Hematopoietic multipotent progenitor cell treated with erythropoietin and hydrocortisone succinate and interleukin-3 and kit ligand, for 15 days (in vitro differentiated cells): ENCODE results near the gene CTXND1.

Source experiments
- DNase-seq: peaks from one replicate; pipeline ENCODE4 v3.0.0-alpha.2; 2015; ENCODE audit warnings: low spot score

The CTXND1 gene

DNA sequence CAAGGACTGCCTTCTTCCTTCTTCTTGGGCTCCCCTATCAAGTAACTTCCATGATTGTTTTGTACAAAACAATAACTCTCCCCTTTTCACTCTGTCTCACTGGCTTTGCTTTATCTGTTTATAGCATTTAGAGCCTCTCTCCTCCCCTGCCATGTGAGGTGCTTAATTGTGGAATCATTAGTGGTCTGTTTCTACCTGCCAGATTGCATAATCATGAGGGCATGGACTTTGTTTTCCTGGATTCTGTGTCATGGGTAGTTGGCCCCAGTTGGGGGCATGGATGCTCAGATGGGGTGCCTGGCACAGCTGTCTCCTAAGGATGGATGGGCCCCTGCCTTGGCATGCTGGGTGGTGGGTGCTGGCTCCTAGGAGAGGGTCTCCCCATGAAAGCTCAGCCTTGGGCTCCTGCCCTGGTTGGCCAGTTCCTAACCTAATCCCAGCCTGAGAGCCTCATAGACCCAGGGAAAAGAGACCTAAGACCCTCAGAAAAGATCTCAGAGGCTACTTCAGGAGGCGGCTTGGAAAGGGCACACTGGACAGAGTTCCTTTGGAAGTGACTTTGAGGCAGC, 8.0 kb upstream of the CTXND1 start:
- no peak for DNase-seq

DNA sequence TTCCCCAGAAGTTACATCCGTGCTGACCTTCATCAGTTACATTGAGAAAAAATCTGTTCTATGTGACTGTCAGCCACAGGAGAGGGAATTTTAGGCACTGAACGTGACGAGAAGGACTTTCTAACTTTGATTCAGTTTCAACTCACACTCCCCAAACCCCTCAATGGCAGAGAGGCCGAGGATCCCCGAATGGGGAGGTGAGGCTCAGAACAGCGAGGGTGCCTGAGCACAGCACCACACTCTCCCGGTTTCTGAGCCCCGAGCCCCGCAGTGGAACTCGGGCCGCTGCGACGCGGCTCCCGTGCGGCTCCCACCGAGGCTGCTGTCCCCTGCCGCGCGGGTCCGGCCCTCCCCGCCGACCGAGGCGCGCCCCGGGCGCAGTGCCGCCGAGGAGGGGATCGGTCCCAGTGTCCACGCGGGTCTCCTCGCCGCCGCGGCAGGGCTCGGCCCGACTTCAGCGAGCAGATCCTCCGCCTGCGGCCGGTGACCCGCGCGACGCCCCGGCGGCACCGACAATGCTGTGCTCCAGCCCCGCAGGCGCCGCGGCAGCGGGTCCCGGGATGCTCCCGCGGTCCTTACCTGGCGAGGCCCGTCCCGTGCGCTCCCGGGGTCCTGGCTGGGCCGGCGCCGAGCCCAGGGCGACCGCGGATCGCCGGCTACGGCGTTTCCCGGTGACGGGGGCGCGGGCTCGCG, 439 bp downstream of the CTXND1 start:
- no peak for DNase-seq

- no peak for DNase-seq
Measured at GRCh38 chr15:80250614-80251427, 1.2 kb downstream of the CTXND1 start.

- DNase-seq = no peak
Measured at GRCh38 chr15:80249973-80250372, 2.0 kb downstream of the CTXND1 start.

DNA sequence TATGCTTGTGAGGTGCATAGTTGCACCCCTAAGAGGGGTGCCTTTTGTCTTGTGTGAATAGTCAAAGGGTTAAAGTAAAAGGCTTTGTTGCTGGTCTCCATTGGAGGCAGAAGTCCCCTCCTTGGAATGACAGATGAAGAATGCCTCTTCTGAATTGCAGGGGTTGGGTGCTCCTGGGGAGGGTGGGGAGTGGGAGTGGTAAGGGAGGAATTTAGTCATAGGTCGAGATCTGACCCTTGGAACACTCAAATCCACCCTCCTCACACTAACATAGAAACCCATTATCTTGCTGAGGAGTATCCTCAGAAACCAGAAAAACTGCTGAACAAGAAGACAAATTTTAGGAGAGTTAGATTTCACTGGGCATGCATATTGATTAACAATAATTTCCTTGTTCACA, 4.7 kb downstream of the CTXND1 start:
- no peak for DNase-seq

- DNase-seq = no peak
Measured at GRCh38 chr15:80246425-80246894, 5.6 kb downstream of the CTXND1 start.

- DNase-seq = no peak
Measured at GRCh38 chr15:80242802-80243201, 9.2 kb downstream of the CTXND1 start.

GRCh38 chr15:80242132-80242769, 9.8 kb downstream of the CTXND1 start:
- DNase-seq = peak; percentile 15

DNA sequence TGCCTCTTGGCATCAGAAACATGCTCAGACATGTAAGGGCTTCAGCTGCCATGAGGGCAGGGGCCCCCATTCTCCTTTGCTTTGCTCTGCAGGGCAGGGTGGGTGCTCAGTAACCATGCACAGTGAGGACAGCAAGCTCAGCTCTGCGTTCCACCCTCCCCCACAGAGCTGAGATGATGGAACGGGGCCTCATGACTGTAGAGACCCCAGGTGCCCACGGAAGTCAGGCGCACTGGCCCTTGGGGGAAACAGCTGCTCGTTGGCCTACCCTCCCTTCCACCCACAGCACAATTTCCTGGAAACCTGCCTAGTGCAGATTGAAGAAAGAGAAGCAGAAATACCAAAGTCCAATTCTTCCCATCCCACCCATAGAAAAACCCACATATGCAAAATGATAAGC, 10.5 kb downstream of the CTXND1 start:
- no peak for DNase-seq

DNA sequence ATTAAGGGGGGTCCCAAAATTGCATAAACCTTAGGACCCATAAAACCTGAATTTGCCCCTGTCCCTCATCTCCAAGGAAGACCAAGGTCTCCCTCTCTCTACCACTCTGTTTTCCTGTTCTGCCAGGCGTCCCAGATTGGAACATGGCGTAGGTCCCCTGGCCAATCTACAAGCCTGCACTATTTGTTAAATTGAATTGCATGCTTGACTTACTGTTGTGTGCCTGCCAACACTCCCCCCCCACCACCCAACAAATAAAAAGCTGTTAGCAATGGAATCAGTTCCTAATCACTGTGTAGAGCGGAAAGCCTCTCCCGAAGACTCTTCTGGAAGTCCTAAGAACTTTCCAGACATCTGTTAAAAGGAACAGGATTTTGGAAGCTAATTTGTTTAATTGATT, 11.7 kb downstream of the CTXND1 start:
- DNase-seq = no peak

GRCh38 chr15:80234883-80235282, 17.1 kb downstream of the CTXND1 start:
- DNase-seq = peak; percentile 46

GRCh38 chr15:80233581-80233980, 18.4 kb downstream of the CTXND1 start:
- no peak for DNase-seq

DNA sequence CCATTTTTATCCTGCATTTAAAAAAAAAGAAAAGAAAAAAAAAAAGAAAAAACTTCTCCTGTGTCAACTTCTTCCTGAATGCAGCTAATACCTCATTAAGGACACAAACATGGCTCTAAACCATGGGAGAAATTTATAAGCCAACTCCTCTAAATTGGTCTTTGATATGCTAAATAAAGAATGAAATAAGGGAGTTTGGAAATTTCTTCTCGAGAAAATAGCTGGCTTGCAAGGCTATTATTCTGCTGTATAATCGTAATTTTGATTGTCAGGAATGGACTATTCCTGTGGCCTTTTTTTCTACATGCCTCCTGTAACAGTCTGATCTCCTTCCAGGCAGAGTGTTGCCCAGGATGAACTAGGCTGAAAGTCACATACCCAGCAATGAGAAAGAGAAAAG, 20.6 kb downstream of the CTXND1 start:
- no peak for DNase-seq

DNA sequence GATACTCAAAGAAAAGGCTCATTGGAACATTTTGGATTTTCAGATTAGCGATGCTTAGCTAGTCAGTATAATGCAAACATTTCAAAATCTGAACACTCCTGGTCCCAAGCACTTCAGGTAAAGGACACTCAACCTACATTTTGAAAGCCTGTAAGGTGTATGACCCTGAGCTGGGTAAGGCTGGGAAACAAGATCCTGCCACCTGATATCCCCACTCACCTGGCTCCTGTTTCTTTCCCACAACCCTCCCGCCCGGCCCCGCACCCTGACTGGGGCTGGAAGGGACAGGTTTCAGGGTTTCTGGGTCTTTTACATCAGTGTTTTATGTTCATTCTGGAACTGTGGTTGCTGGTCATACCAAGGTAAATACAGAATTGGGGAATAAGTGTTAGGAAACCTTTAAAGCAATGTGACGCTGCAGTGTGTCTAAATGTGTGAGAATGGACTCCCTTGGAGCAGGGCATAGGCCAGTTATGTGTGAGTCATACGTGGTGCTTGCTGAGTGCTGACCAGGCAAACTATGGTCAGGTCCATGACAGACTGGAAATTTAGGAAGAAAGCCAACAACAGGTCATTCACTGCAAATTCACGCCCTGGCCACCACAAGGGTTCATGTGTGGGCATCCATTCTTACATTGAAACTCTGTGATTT, 22.9 kb downstream of the CTXND1 start:
- no peak for DNase-seq

DNA sequence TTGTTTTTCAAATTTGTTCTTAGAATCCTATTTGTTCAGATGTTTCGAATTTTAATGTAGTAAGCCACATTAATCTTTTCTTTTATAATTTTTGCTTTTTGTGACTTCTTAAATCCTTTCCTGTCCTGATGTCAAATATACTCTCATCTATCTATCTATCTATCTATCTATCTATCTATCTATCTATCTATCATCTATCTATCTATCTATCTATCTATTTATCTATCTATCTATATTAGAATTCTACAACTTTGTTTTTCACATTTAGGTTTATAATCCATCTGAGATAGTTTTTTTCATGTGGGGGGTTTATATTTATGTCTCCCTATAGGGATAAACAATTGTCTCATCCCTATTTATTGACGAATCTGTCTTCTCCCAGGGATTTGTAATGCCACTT, 32.1 kb downstream of the CTXND1 start:
- DNase-seq = no peak

DNA sequence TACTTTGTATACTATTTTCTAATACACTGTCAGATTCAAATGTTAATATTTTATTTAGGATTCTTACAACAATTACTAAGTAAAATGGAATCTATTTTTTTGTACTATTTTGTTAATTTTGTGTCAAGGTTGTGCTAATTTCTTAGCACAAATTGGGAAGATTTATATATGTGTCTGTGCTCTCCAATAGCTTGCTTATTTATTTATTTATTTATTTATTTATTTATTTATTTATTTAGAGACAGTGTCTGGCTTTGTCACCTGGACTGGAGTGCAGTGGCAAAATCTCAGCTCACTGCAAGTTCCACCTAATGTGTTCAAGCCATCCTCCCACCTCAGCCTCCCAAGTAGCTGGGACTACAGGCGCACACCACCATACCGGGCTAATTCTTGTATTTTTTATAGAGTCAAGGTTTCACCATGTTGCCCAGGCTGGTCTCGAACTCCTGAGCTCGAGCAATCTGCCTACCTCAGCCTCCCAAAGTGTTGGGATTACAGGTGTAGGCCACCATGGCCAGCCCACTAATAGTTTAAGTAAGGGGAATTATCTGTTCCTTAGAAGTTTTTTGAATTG, 34.6 kb downstream of the CTXND1 start:
- no peak for DNase-seq

DNA sequence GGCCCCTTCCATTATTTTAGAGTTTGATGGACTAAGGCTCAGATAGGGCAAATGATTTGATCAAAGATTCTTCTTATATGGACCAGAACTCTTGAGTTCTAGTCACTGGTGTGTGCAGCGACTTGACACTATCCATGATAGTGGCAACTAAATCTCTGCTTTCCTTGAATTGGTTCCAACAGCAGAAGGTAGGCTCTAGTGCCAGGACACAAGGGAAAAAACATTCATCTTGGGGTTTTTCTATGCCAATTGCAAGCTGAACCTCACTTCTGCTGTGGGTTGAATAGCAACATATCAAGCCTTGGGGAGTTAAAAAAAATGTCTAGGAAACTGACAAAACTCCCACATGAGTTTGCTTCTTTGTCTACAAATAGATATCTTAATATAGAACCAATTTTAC, 35.1 kb downstream of the CTXND1 start:
- DNase-seq = no peak

DNA sequence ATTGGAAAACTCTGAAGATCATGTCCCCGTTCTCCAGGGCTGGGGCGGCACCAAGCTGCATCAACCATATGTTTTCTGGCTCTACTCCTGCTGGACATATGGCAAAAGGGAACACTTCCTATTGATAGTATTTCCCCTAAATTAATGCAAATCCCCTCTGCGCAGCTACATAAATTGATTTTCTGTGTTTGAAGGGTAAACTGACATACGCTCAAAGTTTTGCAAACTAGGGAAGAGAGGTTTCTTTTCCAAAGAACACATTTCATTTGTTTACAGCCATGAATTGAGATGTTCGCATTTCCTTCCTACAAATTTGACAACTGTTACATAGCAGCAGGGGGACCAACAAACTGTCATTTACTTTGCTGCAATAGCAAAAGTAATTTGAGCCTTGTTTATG, 35.9 kb downstream of the CTXND1 start:
- DNase-seq = no peak

DNA sequence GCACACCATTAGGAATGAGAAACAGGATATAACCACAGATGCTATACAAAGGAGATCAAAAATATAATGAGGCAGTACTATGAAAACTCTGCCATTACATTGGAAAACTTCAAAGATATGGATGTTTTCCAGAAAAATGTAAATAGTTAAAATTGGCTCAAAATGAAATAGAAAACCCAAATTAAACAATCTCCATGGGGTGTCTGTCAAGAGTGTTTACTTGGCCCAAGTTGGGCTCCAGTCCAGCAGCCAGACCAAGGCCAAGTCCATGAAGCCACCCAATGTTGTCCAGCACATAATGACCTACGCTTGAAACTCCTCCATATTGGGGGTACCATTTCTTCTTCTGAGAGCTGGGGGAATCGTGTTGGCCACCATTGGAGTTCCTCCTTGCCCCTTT, 37.1 kb downstream of the CTXND1 start:
- DNase-seq = no peak

- DNase-seq = no peak
Measured at GRCh38 chr15:80211976-80212375, 40.0 kb downstream of the CTXND1 start.

DNA sequence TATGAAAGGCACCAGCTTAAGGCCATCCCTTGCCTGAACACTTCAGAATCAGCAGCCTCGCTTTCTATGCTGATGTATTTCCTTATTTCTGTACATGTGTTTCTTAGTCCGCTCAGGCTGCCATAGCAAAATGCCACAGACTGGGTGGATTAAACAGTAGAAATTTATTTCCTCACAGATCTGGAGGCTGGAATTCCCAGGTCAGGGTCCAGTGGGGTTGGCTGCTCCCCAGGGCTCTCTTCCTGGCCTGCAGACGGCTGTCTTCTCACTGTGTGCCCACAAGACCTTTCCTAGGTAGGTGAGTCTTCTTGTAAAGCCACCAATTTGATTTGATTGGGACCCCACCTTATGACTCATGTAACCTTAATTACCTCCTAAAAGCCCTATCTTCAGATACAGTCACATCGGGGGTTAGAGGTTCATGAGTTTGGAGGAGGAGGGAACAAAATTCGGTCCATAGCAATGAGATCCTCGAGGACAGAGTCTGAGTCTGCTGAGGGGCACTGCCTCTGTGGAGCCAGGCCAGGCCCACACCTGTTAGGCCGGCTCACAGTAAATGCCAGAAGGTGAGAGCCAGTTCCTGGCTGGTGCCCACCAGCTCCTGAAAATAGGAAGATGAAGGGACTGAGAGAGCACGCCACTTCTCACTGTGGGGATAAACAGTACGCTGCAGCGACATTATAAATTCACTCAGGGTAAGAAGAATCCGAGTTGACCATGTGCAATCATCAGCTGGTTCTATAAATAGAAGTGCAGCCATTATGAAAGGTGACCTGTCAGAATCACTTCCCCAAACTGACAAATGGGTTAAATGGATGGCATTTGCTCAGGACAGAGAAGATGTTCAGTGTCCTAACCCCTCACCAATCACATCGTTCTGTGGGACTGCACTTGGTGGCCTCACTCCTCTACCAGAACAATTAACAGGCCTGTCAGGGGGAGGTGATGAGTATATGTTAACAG, 41.1 kb downstream of the CTXND1 start:
- no peak for DNase-seq
